IMR-90 (cell line): ENCODE results near the gene MON2.

Experiments used
- BHLHE40 ChIP-seq: fragments of 150-350 bp; IDR thresholded peaks from 2 replicates; pipeline ENCODE4 v1.6.1; 2016; ENCODE audit warnings: mild to moderate bottlenecking, low read depth, low read length
- CEBPB ChIP-seq: IDR thresholded peaks from 2 replicates; pipeline ENCODE4 v1.6.1; 2012; ENCODE audit warnings: low read depth, low read length, improper control_type of control experiment
- FOS ChIP-seq: fragments of 150-350 bp; IDR thresholded peaks from 2 replicates; pipeline ENCODE4 v1.6.1; 2016; ENCODE audit warnings: low read depth, low read length
- MAFK ChIP-seq: IDR thresholded peaks from 2 replicates; pipeline ENCODE4 v1.6.1; 2012; ENCODE audit warnings: low read depth, low read length, improper control_type of control experiment
- MAZ ChIP-seq: IDR thresholded peaks from 2 replicates; pipeline ENCODE4 v1.6.1; 2012; ENCODE audit warnings: low read depth, mild to moderate bottlenecking, low read length, improper control_type of control experiment, moderate library complexity, borderline replicate concordance
- MXI1 ChIP-seq: IDR thresholded peaks from 2 replicates; pipeline ENCODE4 v1.6.1; 2012; ENCODE audit warnings: low read depth, mild to moderate bottlenecking, low read length, moderate library complexity, borderline replicate concordance
- POLR2A ChIP-seq: IDR thresholded peaks from 2 replicates; pipeline ENCODE4 v1.6.1; 2012; ENCODE audit warnings: mild to moderate bottlenecking, low read depth, low read length
- RAD21 ChIP-seq: IDR thresholded peaks from 2 replicates; pipeline ENCODE4 v1.6.1; 2012; ENCODE audit warnings: low read length, improper control_type of control experiment
- RCOR1 ChIP-seq: IDR thresholded peaks from 2 replicates; pipeline ENCODE4 v1.6.1; 2012; ENCODE audit warnings: mild to moderate bottlenecking, low read length, improper control_type of control experiment; ENCODE audit not compliant: insufficient replicate concordance
- SMC3 ChIP-seq: fragments of 150-350 bp; IDR thresholded peaks from 2 replicates; pipeline ENCODE4 v1.6.1; 2016; ENCODE audit warnings: low read depth, mild to moderate bottlenecking, antibody characterized with exemption, low read length, moderate library complexity
- TF ChIP-seq, protein P1 (sequence below): conservative IDR thresholded peaks from 2 replicates; pipeline ENCODE4 v1.5.1; 2012; ENCODE audit warnings: mild to moderate bottlenecking, low read depth, low read length, improper control_type of control experiment
- TF ChIP-seq, protein P2 (sequence below): fragments of 150-350 bp; IDR thresholded peaks from 2 replicates; pipeline ENCODE4 v1.6.1; 2017; ENCODE audit warnings: mild to moderate bottlenecking, antibody characterized with exemption, low read length, low read depth

DNA sequence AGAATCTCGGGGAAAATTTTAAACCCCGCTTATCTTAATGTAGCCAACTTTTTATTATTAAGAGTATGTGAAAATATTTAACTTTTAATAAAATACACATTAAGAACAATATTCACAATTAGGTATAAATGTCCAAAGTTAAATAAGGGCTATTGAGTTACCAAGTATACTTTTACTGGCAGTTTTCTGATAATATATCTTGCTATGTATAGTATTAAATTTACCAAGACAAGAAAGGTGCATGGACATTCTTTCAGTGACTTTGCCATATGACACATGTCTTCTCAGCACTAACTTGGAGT is 115.4 kb downstream of the MON2 start:
- TF ChIP-seq, protein P1, sequence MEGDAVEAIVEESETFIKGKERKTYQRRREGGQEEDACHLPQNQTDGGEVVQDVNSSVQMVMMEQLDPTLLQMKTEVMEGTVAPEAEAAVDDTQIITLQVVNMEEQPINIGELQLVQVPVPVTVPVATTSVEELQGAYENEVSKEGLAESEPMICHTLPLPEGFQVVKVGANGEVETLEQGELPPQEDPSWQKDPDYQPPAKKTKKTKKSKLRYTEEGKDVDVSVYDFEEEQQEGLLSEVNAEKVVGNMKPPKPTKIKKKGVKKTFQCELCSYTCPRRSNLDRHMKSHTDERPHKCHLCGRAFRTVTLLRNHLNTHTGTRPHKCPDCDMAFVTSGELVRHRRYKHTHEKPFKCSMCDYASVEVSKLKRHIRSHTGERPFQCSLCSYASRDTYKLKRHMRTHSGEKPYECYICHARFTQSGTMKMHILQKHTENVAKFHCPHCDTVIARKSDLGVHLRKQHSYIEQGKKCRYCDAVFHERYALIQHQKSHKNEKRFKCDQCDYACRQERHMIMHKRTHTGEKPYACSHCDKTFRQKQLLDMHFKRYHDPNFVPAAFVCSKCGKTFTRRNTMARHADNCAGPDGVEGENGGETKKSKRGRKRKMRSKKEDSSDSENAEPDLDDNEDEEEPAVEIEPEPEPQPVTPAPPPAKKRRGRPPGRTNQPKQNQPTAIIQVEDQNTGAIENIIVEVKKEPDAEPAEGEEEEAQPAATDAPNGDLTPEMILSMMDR, result no peak
- no peak for TF ChIP-seq CEBPB
- TF ChIP-seq, protein P2, sequence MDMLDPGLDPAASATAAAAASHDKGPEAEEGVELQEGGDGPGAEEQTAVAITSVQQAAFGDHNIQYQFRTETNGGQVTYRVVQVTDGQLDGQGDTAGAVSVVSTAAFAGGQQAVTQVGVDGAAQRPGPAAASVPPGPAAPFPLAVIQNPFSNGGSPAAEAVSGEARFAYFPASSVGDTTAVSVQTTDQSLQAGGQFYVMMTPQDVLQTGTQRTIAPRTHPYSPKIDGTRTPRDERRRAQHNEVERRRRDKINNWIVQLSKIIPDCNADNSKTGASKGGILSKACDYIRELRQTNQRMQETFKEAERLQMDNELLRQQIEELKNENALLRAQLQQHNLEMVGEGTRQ, result no peak
- TF ChIP-seq MXI1, result no peak
- no peak for TF ChIP-seq POLR2A
- TF ChIP-seq BHLHE40, result no peak
- TF ChIP-seq FOS, result no peak
- no peak for TF ChIP-seq RCOR1
- TF ChIP-seq RAD21, result no peak
- TF ChIP-seq MAFK, result no peak
- no peak for TF ChIP-seq MAZ
- TF ChIP-seq SMC3, result no peak
